Nephron progenitor cell (in vitro differentiated cells): ENCODE data around the gene SBF2.

Experiments
- DNase-seq: peaks from one replicate; pipeline ENCODE4 v3.0.0; 2021
- H3K27ac Mint-ChIP-seq: 2 replicates; pipeline ENCODE4 v1.8.0; 2021; ENCODE audit warnings: mild to moderate bottlenecking, moderate library complexity, mixed read lengths
- H3K27me3 Mint-ChIP-seq: 2 replicates; pipeline ENCODE4 v1.8.0; 2021; ENCODE audit warnings: mild to moderate bottlenecking, low read depth, mixed read lengths; ENCODE audit not compliant: poor library complexity
- H3K36me3 Mint-ChIP-seq: 2 replicates; pipeline ENCODE4 v1.8.0; 2021; ENCODE audit warnings: low read depth, mixed read lengths
- H3K4me1 Mint-ChIP-seq: 2 replicates; pipeline ENCODE4 v1.8.0; 2021; ENCODE audit warnings: mixed read lengths
- H3K4me3 Mint-ChIP-seq: 2 replicates; pipeline ENCODE4 v1.8.0; 2021; ENCODE audit warnings: mild to moderate bottlenecking, moderate library complexity, mixed read lengths
- H3K9me3 Mint-ChIP-seq: 2 replicates; pipeline ENCODE4 v1.8.0; 2021; ENCODE audit warnings: mild to moderate bottlenecking, moderate library complexity, mixed read lengths
- TF ChIP-seq, protein P1 (sequence below): fragments of 200-600 bp; sonication (generic); IDR thresholded peaks from 2 replicates; pipeline ENCODE4 v1.5.0; 2021; ENCODE audit warnings: antibody characterized with exemption

SBF2 gene

DNA sequence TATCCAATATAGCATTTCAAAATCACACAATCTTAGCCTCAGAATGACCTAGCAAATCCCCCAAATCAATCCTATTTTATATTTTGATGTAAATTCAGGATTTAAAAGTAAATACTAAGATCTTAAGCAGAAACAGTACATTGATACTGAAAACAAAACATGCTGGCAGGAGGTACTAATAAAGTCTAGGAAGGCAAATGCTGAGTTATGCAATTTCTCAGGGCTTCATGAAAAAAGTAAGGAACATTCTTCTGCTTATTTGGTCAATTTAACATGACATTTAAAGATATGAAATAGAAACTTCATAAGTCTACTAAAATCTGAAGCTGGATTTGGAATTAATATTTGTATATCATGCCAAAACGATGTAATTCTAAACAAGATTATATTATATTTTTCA is 476.8 kb downstream of the SBF2 start:
- Mint-ChIP-seq H3K4me3 (no peak overlapping the region), H3K27me3 (peaks cover 2% of the 10 kb centered on the region), H3K9me3 (no peaks in the 10 kb centered on the region), H3K36me3 (peaks cover 17% of the 10 kb centered on the region), H3K27ac (no peak overlapping the region), H3K4me1 (no peaks in the 10 kb centered on the region)
- no peak for DNase-seq
- TF ChIP-seq, protein P1, sequence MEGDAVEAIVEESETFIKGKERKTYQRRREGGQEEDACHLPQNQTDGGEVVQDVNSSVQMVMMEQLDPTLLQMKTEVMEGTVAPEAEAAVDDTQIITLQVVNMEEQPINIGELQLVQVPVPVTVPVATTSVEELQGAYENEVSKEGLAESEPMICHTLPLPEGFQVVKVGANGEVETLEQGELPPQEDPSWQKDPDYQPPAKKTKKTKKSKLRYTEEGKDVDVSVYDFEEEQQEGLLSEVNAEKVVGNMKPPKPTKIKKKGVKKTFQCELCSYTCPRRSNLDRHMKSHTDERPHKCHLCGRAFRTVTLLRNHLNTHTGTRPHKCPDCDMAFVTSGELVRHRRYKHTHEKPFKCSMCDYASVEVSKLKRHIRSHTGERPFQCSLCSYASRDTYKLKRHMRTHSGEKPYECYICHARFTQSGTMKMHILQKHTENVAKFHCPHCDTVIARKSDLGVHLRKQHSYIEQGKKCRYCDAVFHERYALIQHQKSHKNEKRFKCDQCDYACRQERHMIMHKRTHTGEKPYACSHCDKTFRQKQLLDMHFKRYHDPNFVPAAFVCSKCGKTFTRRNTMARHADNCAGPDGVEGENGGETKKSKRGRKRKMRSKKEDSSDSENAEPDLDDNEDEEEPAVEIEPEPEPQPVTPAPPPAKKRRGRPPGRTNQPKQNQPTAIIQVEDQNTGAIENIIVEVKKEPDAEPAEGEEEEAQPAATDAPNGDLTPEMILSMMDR, result no peak

DNA sequence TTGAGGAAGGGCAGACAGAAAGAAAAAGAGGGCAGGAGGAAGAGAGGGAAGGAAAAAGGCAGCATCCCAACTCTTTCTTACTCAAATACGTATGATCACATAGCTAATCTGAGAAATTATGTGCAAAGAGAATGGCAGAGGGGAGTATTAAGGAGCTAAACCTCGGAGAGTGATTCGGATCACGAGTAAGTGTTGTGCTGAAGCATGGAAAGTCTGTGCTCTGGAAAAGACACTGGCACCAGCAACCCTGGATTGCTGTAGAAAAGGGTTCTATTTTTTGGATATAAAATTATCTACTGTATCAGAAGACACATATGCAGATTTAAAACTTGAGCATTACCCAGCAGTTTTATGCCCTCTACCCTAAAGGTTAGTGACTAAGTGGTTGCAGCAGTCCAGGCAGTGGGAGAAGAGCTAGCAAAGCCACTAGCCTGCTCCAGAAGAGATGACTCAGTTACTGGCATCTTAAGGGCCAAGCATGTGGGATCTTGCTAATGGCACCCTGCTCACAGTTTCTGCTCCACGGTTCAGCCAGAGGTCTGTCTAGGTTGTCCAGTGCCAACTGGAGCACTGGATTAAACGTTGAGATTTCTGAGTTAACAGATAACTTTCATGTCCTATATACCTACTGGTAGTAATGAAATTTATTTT is 478.4 kb downstream of the SBF2 start:
- peaks cover 2% of the 10 kb centered on the region for H3K27me3 Mint-ChIP-seq
- no peak for DNase-seq
- H3K4me1 Mint-ChIP-seq, result no peaks in the 10 kb centered on the region
- H3K4me3 Mint-ChIP-seq, result no peak overlapping the region
- TF ChIP-seq, protein P1, result no peak
- no peak overlapping the region for H3K27ac Mint-ChIP-seq
- H3K36me3 Mint-ChIP-seq, result peaks cover 33% of the 10 kb centered on the region
- no peaks in the 10 kb centered on the region for H3K9me3 Mint-ChIP-seq

DNA sequence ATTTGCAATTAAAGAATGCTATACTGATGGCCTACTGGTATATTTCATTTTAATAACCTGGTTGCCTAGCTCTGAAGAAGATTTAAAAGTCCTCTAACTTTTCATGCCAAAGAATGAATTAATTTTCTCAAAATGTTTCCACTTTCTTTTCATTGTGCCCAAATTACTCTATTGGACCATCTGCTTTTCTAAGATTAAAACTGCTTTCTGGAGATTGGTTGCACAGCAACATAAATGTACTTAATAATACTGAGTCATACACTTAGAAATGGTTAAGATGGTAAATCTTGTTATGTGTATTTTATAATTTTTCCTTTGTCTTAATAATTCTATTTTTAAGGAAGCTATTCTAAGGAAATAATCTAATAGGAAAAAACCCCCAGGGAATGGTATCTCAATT is 479.9 kb downstream of the SBF2 start:
- no peak for DNase-seq
- H3K4me3 Mint-ChIP-seq, result no peak overlapping the region
- no peaks in the 10 kb centered on the region for H3K4me1 Mint-ChIP-seq
- TF ChIP-seq, protein P1, result no peak
- H3K27ac Mint-ChIP-seq, result no peak overlapping the region
- no peaks in the 10 kb centered on the region for H3K9me3 Mint-ChIP-seq
- H3K27me3 Mint-ChIP-seq, result peaks cover 2% of the 10 kb centered on the region
- peaks cover 37% of the 10 kb centered on the region for H3K36me3 Mint-ChIP-seq

DNA sequence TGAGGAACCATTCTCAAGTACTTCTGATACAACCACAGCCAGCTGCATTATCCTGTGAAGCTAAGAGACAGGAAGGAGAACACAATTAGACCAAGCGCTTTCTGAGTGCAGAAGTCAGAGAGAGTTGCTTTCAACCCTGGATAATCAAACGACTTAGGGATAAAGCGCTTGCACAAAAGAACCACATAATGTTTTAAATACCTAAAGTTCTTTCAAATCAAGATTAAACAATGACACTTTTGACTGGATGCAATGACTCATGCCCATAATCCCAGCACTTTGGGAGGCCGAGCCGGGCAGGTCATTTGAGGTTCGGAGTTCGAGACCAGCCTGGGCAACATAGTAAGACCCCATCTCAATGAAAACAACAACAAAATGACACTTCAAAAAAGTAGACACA is 485.1 kb downstream of the SBF2 start:
- no peak overlapping the region for H3K27ac Mint-ChIP-seq
- peaks cover 78% of the 10 kb centered on the region for H3K36me3 Mint-ChIP-seq
- H3K9me3 Mint-ChIP-seq, result no peaks in the 10 kb centered on the region
- H3K4me1 Mint-ChIP-seq, result peaks cover 7% of the 10 kb centered on the region
- H3K4me3 Mint-ChIP-seq, result no peak overlapping the region
- DNase-seq, result no peak
- TF ChIP-seq, protein P1, result no peak
- H3K27me3 Mint-ChIP-seq, result no peaks in the 10 kb centered on the region

DNA sequence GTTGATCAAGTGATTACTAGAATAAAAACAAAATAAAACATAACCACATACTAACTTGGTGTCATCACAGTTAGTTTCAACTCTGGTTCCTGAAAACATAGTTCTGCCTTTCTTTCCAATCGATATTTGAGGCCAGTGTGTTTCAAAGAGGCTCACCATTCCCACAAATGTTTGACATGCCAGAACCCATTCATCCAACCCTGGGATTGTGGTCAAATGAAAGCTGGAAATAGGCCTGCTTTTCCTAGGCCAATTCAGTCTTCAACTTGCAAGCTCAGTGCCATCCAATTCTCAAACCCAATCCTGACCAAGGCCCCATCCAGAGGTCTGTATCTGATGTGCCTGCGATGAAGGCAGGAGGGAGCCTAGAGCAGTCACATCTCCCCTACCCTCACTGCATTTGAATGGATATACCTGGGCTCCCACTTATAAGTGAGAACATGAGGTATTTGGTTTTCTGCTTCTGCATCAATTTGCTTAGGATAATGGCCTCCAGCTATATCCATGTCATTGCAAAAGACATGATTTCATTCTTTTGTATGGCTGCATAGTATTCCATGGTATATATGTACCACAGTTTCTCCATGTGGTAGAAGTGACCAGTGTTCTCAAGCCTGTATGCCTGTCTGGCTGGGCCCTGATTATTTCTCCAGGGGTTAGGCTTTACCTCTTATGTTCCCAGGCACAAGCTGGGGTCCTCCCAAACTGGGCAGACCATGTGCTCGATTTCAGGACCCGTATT is 486.9 kb downstream of the SBF2 start:
- H3K36me3 Mint-ChIP-seq, result peaks cover 64% of the 10 kb centered on the region
- no peaks in the 10 kb centered on the region for H3K9me3 Mint-ChIP-seq
- peaks cover 18% of the 10 kb centered on the region for H3K4me1 Mint-ChIP-seq
- no peaks in the 10 kb centered on the region for H3K27me3 Mint-ChIP-seq
- no peak overlapping the region for H3K27ac Mint-ChIP-seq
- no peak for DNase-seq
- no peak overlapping the region for H3K4me3 Mint-ChIP-seq
- TF ChIP-seq, protein P1, result no peak
